Activated effector memory CD4-positive, alpha-beta T cell treated with anti-CD3 and anti-CD28 coated beads, Interleukin-2, amount 50 U/mL, for 16 hours (primary cell): ENCODE measurements around the gene ADAT3.

Experiments
- DNase-seq: peaks from one replicate; pipeline ENCODE4 v3.0.0-alpha.2; 2020

ADAT3 gene

GRCh38 chr19:1917146-1917545, 11.9 kb downstream of the ADAT3 start:
- no peak for DNase-seq

GRCh38 chr19:1917926-1918325, 12.7 kb downstream of the ADAT3 start:
- no peak for DNase-seq

- DNase-seq: no peak
Measured at GRCh38 chr19:1918975-1919374, 13.8 kb downstream of the ADAT3 start.

- no peak for DNase-seq
Measured at GRCh38 chr19:1920644-1921043, 15.4 kb downstream of the ADAT3 start.

- no peak for DNase-seq
Measured at GRCh38 chr19:1921326-1921725, 16.1 kb downstream of the ADAT3 start.

GRCh38 chr19:1921825-1922224, 16.6 kb downstream of the ADAT3 start:
- DNase-seq: no peak

- DNase-seq: no peak
Measured at GRCh38 chr19:1922803-1923202, 17.6 kb downstream of the ADAT3 start.

- DNase-seq: peak; percentile 80
Measured at GRCh38 chr19:1923319-1923718, 18.1 kb downstream of the ADAT3 start.

- DNase-seq: no peak
Measured at GRCh38 chr19:1924320-1924961, 19.2 kb downstream of the ADAT3 start.

GRCh38 chr19:1925544-1925943, 20.3 kb downstream of the ADAT3 start:
- no peak for DNase-seq

- peak; percentile 92 for DNase-seq
Measured at GRCh38 chr19:1929021-1929742, 24.0 kb downstream of the ADAT3 start.

- no peak for DNase-seq
Measured at GRCh38 chr19:1931445-1931844, 26.2 kb downstream of the ADAT3 start.

- DNase-seq: no peak
Measured at GRCh38 chr19:1932395-1932794, 27.2 kb downstream of the ADAT3 start.

- DNase-seq: no peak
Measured at GRCh38 chr19:1933244-1933643, 28.0 kb downstream of the ADAT3 start.

GRCh38 chr19:1933942-1934341, 28.7 kb downstream of the ADAT3 start:
- DNase-seq: no peak

GRCh38 chr19:1935484-1936208, 30.4 kb downstream of the ADAT3 start:
- DNase-seq: no peak

- DNase-seq: no peak
Measured at GRCh38 chr19:1936430-1936829, 31.2 kb downstream of the ADAT3 start.

GRCh38 chr19:1936916-1937610, 31.9 kb downstream of the ADAT3 start:
- no peak for DNase-seq

- no peak for DNase-seq
Measured at GRCh38 chr19:1938071-1938470, 32.9 kb downstream of the ADAT3 start.

- peak; percentile 70 for DNase-seq
Measured at GRCh38 chr19:1941146-1942077, 36.2 kb downstream of the ADAT3 start, which contains the start of gene CSNK1G2. Gene CSNK1G2, plus strand, starts transcription at chr19:1941172. Its CDS starts 28,601 bp downstream, at chr19:1969773.

GRCh38 chr19:1942078-1942933, 37.1 kb downstream of the ADAT3 start:
- peak; percentile 92 for DNase-seq
